GM23338 (cell line): Measurements from ENCODE around the gene UGT2B11.
"Not testable (repeated sequence)": the region's sequence is repeated elsewhere in the genome, so short reads cannot be mapped to it uniquely, and the experiment has no call there.

Experiments
- CREB1 ChIP-seq: fragments of 250-450 bp; sonication (Bioruptor Pico); IDR thresholded peaks from 2 replicates; pipeline ENCODE4 v1.5.0; 2020; ENCODE audit warnings: low read depth, mild to moderate bottlenecking, moderate library complexity
- EZH2 ChIP-seq: fragments of 200-600 bp; sonication (generic); IDR thresholded peaks from one replicate; pipeline ENCODE4 v1.8.0; 2017; ENCODE audit warnings: antibody characterized with exemption, mild to moderate bottlenecking, low read depth; ENCODE audit not compliant: unreplicated experiment
- EZH2phosphoT487 ChIP-seq: fragments of 200-600 bp; sonication (generic); IDR thresholded peaks from one replicate; pipeline ENCODE4 v1.8.1; 2018; ENCODE audit warnings: antibody characterized with exemption; ENCODE audit not compliant: unreplicated experiment
- NANOG ChIP-seq: IDR thresholded peaks from 2 replicates; pipeline ENCODE4 v1.6.1; 2016; ENCODE audit warnings: antibody characterized with exemption, borderline replicate concordance
- POLR2AphosphoS5 ChIP-seq: IDR thresholded peaks from 2 replicates; pipeline ENCODE4 v1.6.1; 2016; ENCODE audit warnings: antibody characterized with exemption, low read depth
- STAT1 ChIP-seq: IDR thresholded peaks from one replicate; pipeline ENCODE4 v1.6.1; 2016; ENCODE audit warnings: antibody characterized with exemption; ENCODE audit not compliant: unreplicated experiment
- ZNF114 ChIP-seq: fragments of 250-450 bp; sonication (Bioruptor Pico); IDR thresholded peaks from 2 replicates; pipeline ENCODE4 v1.5.0; 2020; ENCODE audit warnings: mild to moderate bottlenecking, moderate library complexity
- ZNF331 ChIP-seq: fragments of 250-450 bp; sonication (Bioruptor Pico); IDR thresholded peaks from 2 replicates; pipeline ENCODE4 v1.5.0; 2020; ENCODE audit warnings: low read depth, mild to moderate bottlenecking, moderate library complexity
- TF ChIP-seq, protein P1 (sequence below), 2 experiments: fragments of 200-600 bp in 1 of 2; sonication (generic) in 1 of 2; conservative IDR thresholded peaks; 2 replicates each; pipeline versions ENCODE4 v1.5.1 to v1.6.1; 2016 to 2017; ENCODE audit warnings: antibody characterized with exemption in 2 of 2, low read depth in 2 of 2, mild to moderate bottlenecking in 2 of 2, moderate library complexity in 1 of 2
- TF ChIP-seq, protein P2 (sequence below): IDR thresholded peaks from one replicate; pipeline ENCODE4 v1.6.1; 2018; ENCODE audit warnings: antibody characterized with exemption; ENCODE audit not compliant: unreplicated experiment

DNA sequence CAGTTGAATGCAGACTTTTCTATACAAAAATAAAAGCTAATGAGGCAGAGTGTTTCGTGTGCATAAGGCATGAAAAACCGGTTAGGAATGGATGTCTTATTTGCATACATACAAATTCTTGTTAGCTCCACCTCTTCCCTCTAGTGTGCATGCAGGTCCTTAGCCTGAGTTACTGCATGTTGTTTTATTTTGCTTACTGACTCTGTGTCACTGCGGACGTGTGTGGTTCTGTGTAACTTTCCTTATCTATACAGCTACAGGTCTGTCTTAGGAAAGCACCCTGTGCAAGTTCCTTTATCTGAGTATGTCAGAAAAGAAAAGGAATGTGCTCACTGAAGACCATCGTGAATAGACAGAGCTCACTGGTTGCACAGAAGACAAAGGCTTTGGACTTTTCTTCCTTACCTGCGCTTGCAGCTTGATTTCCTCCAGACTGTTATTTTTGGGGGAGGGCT is 35.8 kb downstream of the UGT2B11 start:
- TF ChIP-seq, protein P1, sequence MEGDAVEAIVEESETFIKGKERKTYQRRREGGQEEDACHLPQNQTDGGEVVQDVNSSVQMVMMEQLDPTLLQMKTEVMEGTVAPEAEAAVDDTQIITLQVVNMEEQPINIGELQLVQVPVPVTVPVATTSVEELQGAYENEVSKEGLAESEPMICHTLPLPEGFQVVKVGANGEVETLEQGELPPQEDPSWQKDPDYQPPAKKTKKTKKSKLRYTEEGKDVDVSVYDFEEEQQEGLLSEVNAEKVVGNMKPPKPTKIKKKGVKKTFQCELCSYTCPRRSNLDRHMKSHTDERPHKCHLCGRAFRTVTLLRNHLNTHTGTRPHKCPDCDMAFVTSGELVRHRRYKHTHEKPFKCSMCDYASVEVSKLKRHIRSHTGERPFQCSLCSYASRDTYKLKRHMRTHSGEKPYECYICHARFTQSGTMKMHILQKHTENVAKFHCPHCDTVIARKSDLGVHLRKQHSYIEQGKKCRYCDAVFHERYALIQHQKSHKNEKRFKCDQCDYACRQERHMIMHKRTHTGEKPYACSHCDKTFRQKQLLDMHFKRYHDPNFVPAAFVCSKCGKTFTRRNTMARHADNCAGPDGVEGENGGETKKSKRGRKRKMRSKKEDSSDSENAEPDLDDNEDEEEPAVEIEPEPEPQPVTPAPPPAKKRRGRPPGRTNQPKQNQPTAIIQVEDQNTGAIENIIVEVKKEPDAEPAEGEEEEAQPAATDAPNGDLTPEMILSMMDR (conservative IDR thresholded peaks at IDR 0.05; ENCODE audit: low read depth in 2 of 2) = not testable (repeated sequence)
- TF ChIP-seq ZNF114 (CRISPR knock-in tag); CREB1 (CRISPR knock-in tag); POLR2AphosphoS5; EZH2; EZH2phosphoT487; ZNF331; NANOG; STAT1: not testable (repeated sequence)
- TF ChIP-seq, protein P2, sequence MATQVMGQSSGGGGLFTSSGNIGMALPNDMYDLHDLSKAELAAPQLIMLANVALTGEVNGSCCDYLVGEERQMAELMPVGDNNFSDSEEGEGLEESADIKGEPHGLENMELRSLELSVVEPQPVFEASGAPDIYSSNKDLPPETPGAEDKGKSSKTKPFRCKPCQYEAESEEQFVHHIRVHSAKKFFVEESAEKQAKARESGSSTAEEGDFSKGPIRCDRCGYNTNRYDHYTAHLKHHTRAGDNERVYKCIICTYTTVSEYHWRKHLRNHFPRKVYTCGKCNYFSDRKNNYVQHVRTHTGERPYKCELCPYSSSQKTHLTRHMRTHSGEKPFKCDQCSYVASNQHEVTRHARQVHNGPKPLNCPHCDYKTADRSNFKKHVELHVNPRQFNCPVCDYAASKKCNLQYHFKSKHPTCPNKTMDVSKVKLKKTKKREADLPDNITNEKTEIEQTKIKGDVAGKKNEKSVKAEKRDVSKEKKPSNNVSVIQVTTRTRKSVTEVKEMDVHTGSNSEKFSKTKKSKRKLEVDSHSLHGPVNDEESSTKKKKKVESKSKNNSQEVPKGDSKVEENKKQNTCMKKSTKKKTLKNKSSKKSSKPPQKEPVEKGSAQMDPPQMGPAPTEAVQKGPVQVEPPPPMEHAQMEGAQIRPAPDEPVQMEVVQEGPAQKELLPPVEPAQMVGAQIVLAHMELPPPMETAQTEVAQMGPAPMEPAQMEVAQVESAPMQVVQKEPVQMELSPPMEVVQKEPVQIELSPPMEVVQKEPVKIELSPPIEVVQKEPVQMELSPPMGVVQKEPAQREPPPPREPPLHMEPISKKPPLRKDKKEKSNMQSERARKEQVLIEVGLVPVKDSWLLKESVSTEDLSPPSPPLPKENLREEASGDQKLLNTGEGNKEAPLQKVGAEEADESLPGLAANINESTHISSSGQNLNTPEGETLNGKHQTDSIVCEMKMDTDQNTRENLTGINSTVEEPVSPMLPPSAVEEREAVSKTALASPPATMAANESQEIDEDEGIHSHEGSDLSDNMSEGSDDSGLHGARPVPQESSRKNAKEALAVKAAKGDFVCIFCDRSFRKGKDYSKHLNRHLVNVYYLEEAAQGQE = not testable (repeated sequence)
